HL-60 (cell line): ENCODE results near the gene PPP1R3E.

Source experiments
- DNase-seq, 2 experiments: peaks; one replicate each; pipeline ENCODE4 v3.0.0-alpha.2; 2010 to 2020; ENCODE audit warnings: low read depth in 1 of 2, low spot score in 1 of 2
- H3K27ac ChIP-seq: fragments of 250-450 bp; sonication (Bioruptor Pico); replicated peaks from 2 replicates; pipeline ENCODE4 v1.5.1; 2020; ENCODE audit warnings: mild to moderate bottlenecking, moderate library complexity
- H3K27me3 ChIP-seq: fragments of 250-450 bp; sonication (Bioruptor Pico); 2 replicates; pipeline ENCODE4 v1.5.1; 2021; ENCODE audit warnings: mild to moderate bottlenecking, moderate library complexity; ENCODE audit not compliant: insufficient read depth, poor library complexity, severe bottlenecking
- H3K4me3 ChIP-seq: replicated peaks from 2 replicates; pipeline ENCODE4 v1.5.1; 2011; ENCODE audit warnings: mild to moderate bottlenecking, control low read depth, low read length; ENCODE audit not compliant: insufficient read depth
- CTCF ChIP-seq: IDR thresholded peaks from one replicate; pipeline ENCODE4 v1.5.1; 2011; ENCODE audit warnings: low read length, control low read depth, inconsistent platforms; ENCODE audit not compliant: insufficient read depth
- GABPA ChIP-seq: IDR thresholded peaks from 2 replicates; pipeline ENCODE4 v1.6.1; 2012; ENCODE audit warnings: low read depth
- POLR2AphosphoS5 ChIP-seq: IDR thresholded peaks from 2 replicates; pipeline ENCODE4 v1.6.1; 2012; ENCODE audit warnings: low read depth
- SPI1 ChIP-seq: IDR thresholded peaks from 2 replicates; pipeline ENCODE4 v1.6.1; 2012; ENCODE audit warnings: low read depth, mild to moderate bottlenecking, borderline replicate concordance
- TF ChIP-seq, protein P1 (sequence below): IDR thresholded peaks from 2 replicates; pipeline ENCODE4 v1.6.1; 2012; ENCODE audit warnings: low read depth; ENCODE audit not compliant: insufficient replicate concordance

Gene PPP1R3E

DNA sequence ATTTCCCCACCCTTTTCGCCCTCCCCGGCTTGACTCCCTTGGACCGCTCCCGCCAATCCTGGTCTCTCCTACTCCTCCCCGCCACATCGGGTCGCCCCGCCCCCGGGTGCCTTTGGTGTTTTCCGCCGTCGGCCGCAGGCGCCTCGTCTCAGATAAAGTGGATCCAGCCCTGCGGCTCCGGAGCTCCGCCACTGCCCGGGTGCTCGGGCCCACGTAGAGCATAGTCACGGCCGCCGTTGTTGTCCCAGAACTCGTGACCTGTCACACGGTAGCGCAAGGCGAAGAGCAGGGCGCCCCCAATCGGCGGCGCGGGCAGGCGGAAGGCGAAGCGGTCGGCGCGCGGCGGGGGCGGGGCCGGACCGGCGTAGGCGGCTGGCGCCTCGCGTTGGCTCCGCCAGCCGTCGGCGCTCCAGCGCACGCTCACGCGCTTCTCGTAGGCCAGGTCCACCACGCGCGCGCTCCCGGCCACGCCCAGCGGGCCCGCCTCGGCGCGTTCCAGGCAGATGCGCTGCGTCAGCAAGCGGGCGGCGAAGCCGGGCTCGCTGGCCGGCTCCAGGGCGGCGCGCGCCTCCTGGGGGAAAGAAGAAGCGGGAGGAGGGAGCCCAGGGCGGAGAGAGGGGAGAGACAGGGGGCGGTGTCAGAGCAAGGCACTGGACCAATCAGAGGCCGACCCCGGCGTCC is 1.2 kb downstream of the PPP1R3E start:
- no peak for TF ChIP-seq GABPA
- TF ChIP-seq CTCF: peak; percentile 21
- TF ChIP-seq POLR2AphosphoS5: no peak
- peak; percentile 95 to 98 for DNase-seq
- no peaks in the 10 kb centered on the region for H3K27me3 ChIP-seq
- peak overlapping the region; percentile 68 for H3K4me3 ChIP-seq
- peak overlapping the region; percentile 91 for H3K27ac ChIP-seq

GRCh38 chr14:23300687-23301223 is 1.9 kb downstream of the PPP1R3E start:
- TF ChIP-seq, protein P1, sequence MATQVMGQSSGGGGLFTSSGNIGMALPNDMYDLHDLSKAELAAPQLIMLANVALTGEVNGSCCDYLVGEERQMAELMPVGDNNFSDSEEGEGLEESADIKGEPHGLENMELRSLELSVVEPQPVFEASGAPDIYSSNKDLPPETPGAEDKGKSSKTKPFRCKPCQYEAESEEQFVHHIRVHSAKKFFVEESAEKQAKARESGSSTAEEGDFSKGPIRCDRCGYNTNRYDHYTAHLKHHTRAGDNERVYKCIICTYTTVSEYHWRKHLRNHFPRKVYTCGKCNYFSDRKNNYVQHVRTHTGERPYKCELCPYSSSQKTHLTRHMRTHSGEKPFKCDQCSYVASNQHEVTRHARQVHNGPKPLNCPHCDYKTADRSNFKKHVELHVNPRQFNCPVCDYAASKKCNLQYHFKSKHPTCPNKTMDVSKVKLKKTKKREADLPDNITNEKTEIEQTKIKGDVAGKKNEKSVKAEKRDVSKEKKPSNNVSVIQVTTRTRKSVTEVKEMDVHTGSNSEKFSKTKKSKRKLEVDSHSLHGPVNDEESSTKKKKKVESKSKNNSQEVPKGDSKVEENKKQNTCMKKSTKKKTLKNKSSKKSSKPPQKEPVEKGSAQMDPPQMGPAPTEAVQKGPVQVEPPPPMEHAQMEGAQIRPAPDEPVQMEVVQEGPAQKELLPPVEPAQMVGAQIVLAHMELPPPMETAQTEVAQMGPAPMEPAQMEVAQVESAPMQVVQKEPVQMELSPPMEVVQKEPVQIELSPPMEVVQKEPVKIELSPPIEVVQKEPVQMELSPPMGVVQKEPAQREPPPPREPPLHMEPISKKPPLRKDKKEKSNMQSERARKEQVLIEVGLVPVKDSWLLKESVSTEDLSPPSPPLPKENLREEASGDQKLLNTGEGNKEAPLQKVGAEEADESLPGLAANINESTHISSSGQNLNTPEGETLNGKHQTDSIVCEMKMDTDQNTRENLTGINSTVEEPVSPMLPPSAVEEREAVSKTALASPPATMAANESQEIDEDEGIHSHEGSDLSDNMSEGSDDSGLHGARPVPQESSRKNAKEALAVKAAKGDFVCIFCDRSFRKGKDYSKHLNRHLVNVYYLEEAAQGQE: no peak
- no peak for TF ChIP-seq POLR2AphosphoS5
- no peak for TF ChIP-seq SPI1
- no peak for TF ChIP-seq GABPA
- no peak for TF ChIP-seq CTCF
- DNase-seq: peak in 1 of 2 experiments; percentile 17
- Histone ChIP-seq H3K27me3 (no peaks in the 10 kb centered on the region), H3K4me3 (peak overlapping the region; percentile 49), H3K27ac (peak overlapping the region; percentile 91)

DNA sequence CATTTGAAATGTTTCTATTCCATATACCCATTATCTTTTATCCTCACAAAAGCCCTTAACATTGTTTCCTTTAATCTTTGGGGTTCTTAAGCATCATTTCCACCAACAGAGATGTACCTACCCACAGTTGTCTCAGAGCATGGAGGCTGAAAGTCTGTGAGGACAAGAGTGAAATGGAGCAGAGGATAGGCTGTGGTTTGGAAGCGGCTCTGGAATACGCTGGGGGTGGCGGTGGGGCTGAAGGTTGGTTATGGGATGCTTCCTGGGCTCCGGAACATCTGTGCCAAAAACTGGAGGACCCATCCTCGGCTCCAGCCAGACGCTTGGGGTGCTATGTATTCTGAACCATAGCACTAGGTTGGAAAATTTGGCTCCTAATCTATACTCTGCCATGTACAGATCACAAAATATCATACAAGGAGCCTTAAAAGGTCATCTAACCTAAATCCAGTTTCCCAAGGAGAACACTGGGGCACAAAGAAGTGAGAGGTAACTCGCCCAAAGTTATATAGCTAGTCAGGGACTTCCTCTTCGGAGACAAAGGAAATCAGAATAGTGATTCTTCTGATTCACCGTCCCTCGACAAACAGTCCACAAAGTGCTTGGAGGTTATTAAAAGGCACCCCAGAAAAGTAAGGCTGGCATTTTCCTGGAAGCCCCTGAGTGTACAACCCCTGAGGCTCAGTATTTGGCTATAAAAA is 2.5 kb downstream of the PPP1R3E start:
- peak overlapping the region; percentile 91 for H3K27ac ChIP-seq
- TF ChIP-seq CTCF: no peak
- TF ChIP-seq POLR2AphosphoS5: no peak
- TF ChIP-seq, protein P1: no peak
- TF ChIP-seq GABPA: no peak
- peak; percentile 70 for TF ChIP-seq SPI1
- peak overlapping the region; percentile 49 for H3K4me3 ChIP-seq
- no peak for DNase-seq
- no peaks in the 10 kb centered on the region for H3K27me3 ChIP-seq
